Thyroid gland (tissue), 4 donors: ENCODE data around the gene FAM120A.

Experiments used
- POLR2A ChIP-seq, 2 donors: fragments of 450-650 bp; IDR thresholded peaks; one replicate each; pipeline ENCODE4 v1.6.1; 2017; ENCODE audit warnings: antibody characterized with exemption in 2 of 2, mild to moderate bottlenecking in 2 of 2, moderate library complexity in 1 of 2
- TF ChIP-seq, protein P1 (sequence below), 6 experiments: fragments of 200-600 bp in 3 of 6; fragments of 450-650 bp in 3 of 6; sonication (generic) in 3 of 6; IDR thresholded peaks; one replicate each; pipeline ENCODE4 v1.5.1; 2016 to 2019; ENCODE audit warnings: antibody characterized with exemption in 6 of 6, mild to moderate bottlenecking in 2 of 6, inconsistent platforms in 1 of 6, moderate library complexity in 1 of 6

DNA sequence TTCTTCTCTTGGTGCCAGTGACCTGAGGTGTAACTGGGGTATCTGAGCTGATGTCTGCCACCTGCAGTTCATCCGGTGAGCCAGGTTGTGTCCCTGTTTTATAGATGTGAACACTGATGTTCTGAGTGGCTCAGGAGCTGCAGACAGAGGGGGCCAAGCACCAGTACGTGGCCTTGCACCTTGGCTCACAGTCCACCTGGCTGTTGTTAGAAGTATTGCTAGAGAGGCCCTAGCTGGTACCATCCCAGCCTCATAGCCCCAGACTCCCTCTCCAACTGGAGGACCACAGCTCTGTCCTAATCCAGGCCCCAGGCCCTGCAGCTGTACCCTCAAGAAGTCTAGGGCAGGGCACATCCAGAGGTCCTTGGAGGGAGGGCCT, 141.1 kb downstream of the FAM120A start:
- TF ChIP-seq, protein P1, sequence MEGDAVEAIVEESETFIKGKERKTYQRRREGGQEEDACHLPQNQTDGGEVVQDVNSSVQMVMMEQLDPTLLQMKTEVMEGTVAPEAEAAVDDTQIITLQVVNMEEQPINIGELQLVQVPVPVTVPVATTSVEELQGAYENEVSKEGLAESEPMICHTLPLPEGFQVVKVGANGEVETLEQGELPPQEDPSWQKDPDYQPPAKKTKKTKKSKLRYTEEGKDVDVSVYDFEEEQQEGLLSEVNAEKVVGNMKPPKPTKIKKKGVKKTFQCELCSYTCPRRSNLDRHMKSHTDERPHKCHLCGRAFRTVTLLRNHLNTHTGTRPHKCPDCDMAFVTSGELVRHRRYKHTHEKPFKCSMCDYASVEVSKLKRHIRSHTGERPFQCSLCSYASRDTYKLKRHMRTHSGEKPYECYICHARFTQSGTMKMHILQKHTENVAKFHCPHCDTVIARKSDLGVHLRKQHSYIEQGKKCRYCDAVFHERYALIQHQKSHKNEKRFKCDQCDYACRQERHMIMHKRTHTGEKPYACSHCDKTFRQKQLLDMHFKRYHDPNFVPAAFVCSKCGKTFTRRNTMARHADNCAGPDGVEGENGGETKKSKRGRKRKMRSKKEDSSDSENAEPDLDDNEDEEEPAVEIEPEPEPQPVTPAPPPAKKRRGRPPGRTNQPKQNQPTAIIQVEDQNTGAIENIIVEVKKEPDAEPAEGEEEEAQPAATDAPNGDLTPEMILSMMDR (IDR thresholded peaks at IDR 0.05), result peak in 2 of 6 experiments; percentile 8 to 14
- TF ChIP-seq POLR2A (IDR thresholded peaks at IDR 0.05), result no peak
